Heart left ventricle (tissue), 16 donors: ENCODE data around the gene SIT1. TPM values are rescaled to one million over a fixed set of nuclear protein-coding genes. Genes with fewer than 3 reads are reported as not detected.

ENCODE experiments used
- ATAC-seq, 4 donors: fragments of 200-7000 bp; cut with Tn5 transposase; one replicate each; pipeline ENCODE4 v1.9.1; 2020 to 2022; ENCODE audit warnings: moderate library complexity in 4 of 4, mild to moderate bottlenecking in 3 of 4, moderate number of reproducible peaks in 1 of 4
- DNase-seq, 5 donors: peaks; one replicate each; pipeline ENCODE4 v3.0.0-alpha.2; 2020
- H3K27ac ChIP-seq, 12 donors: fragments of 200-600 bp; sonication (generic) in 4 of 12; one replicate each; pipeline versions ENCODE4 v1.5.0 to v1.8.0; 2016 to 2022; ENCODE audit warnings: mild to moderate bottlenecking in 2 of 12
- H3K27me3 ChIP-seq, 9 donors: fragments of 200-600 bp; sonication (generic) in 2 of 9; one replicate each; pipeline versions ENCODE4 v1.5.1 to v1.8.0; 2016 to 2022; ENCODE audit warnings: mild to moderate bottlenecking in 3 of 9
- H3K36me3 ChIP-seq, 9 donors: fragments of 200-600 bp; sonication (generic) in 2 of 9; one replicate each; pipeline versions ENCODE4 v1.5.0 to v1.8.0; 2018 to 2022; ENCODE audit warnings: mild to moderate bottlenecking in 2 of 9
- H3K4me1 ChIP-seq, 12 donors: fragments of 200-600 bp; sonication (generic) in 4 of 12; one replicate each; pipeline versions ENCODE4 v1.5.0 to v1.8.0; 2016 to 2022; ENCODE audit warnings: mild to moderate bottlenecking in 3 of 12
- H3K4me3 ChIP-seq, 12 donors: fragments of 200-600 bp; sonication (generic) in 4 of 12; one replicate each; pipeline versions ENCODE4 v1.5.0 to v1.8.0; 2017 to 2022; ENCODE audit warnings: mild to moderate bottlenecking in 9 of 12, moderate library complexity in 4 of 12
- H3K9me3 ChIP-seq, 12 donors: fragments of 200-600 bp; sonication (generic) in 4 of 12; one replicate each; pipeline versions ENCODE4 v1.5.0 to v1.8.0; 2016 to 2022; ENCODE audit warnings: mild to moderate bottlenecking in 1 of 12
- CTCF ChIP-seq, 12 donors: fragments of 200-600 bp; sonication (generic) in 4 of 12; IDR thresholded peaks; one replicate each; pipeline versions ENCODE4 v1.5.0 to v1.8.0; 2018 to 2022; ENCODE audit warnings: antibody characterized with exemption in 12 of 12, mild to moderate bottlenecking in 5 of 12
- POLR2A ChIP-seq, 2 donors: fragments of 450-650 bp; IDR thresholded peaks; one replicate each; pipeline ENCODE4 v1.6.1; 2017; ENCODE audit warnings: antibody characterized with exemption in 2 of 2, mild to moderate bottlenecking in 2 of 2, moderate library complexity in 2 of 2
- WGBS, 4 donors: extraction: QIAGEN DNeasy Blood & Tissue Kit in 2 of 4; methylation state at CpG; one replicate each; pipeline versions ENCODE4 v1.1.5 to v1.1.7; 2013 to 2018; 5-methylcytosine and 5-hydroxymethylcytosine counted together
- intact Hi-C, 10 donors: fragments of 100-400 bp; cut with DNase I; formaldehyde crosslinking; loops; one replicate each; pipeline versions ENCODE4 v1.11.1 to v1.14.2; 2022
- polyA plus RNA-seq, 2 donors: library from polyadenylated mRNA; stranded (reverse); fragments of 200-250 nt; gene quantifications; one replicate each; pipeline ENCODE4 v1.2.3, GENCODE V29; 2013
- total RNA-seq, 9 donors: library from RNA; depleted of rRNA in 2 of 9; stranded (reverse); fragments of >200 nt in 2 of 9; fragmentation: NEBNext Ultra II Directional in 3 of 9; extraction: Animal tissue kit (Norgen Biotek cat#: 25700) in 3 of 9; gene quantifications; one replicate each; pipeline versions ENCODE4 v1.1.0 to v1.2.4, GENCODE V29; 2016 to 2023
- donor health status: ischemic (EF 13 %, LVEDD 7.1; RV severe dilation, severe dysfunction).
- donor health status: healthy with polysubstance abuse.
- donor health status: DM: no; HTN: yes; CAD: no.
- donor health status: DM: no; HTN: no; CAD: no.
- donor health status: ischemic (EF 25% LVEDD 6.9; RV normal size, moderate dysfunction).
- donor health status: ischemic (EF 25% LVEDD 5.7; RV mildly dilated, moderate dysfunction).
- donor health status: healthy.
- donor health status: DM: yes; HTN: yes; CAD: no.
- donor health status: ischemic (EF 35%, LVEDD 5.7; RV mildly dilated, moderate dysfunction).
- donor health status: nonischemic (EF 11% LVEDD 7.7; RV severe dilation, severe dysfunction).
- donor health status: DM: yes; HTN: yes; CAD: no.
- donor health status: PGD.
- donor health status: ischemic (EF 29% LVEDD 5.4; RV normal size, mild dysfunction).
- donor health status: nonischemic (EF 23%, LVEDD 6.1; RV moderate dilation, normal function).

SIT1 gene
- total and polyA plus RNA-seq, 11 donors = 0.19 to 4.2 (median 0.51) TPM; not detected in 7

GRCh38 chr9:35656348-35656747 is 5.6 kb upstream of the SIT1 start:
- no peak overlapping the region for H3K4me3 ChIP-seq
- TF ChIP-seq POLR2A (IDR thresholded peaks at IDR 0.05) = no peak
- TF ChIP-seq CTCF (IDR thresholded peaks at IDR 0.05) = no peak
- intact Hi-C loops = loop anchor here in 7 of 10 donors (5.0 to 10.0 kb wide), 10 partner anchors 36 to 228 kb away; partner anchors contain the start of genes FAM221B (in 2 of the 7), GBA2 (in 2 of the 7), RGP1 (in 2 of the 7) and SPAG8 (in 2 of the 7)
- no peaks in the 10 kb centered on the region for H3K27me3 ChIP-seq
- peaks cover 0 to 17% (median 15%) of the 10 kb centered on the region in 9 donors for H3K36me3 ChIP-seq
- H3K4me1 ChIP-seq = peaks cover 0 to 48% (median 24%) of the 10 kb centered on the region in 12 donors
- peak overlapping the region in 2 of 12 donors; percentile 96 to 99 for H3K27ac ChIP-seq
- no peak for DNase-seq
- 84 to 87% (median 85%) methylated on average over 17 of the region's 17 CpGs for WGBS, 4 donors
- no peak for ATAC-seq
- H3K9me3 ChIP-seq = no peaks in the 10 kb centered on the region

- Histone ChIP-seq H3K9me3 (no peaks in the 10 kb centered on the region), H3K4me1 (peaks cover 0 to 42% (median 3%) of the 10 kb centered on the region in 12 donors), H3K36me3 (no peaks in the 10 kb centered on the region), H3K27me3 (no peaks in the 10 kb centered on the region), H3K27ac (no peak overlapping the region), H3K4me3 (no peak overlapping the region)
- DNase-seq (no peak), ATAC-seq (no peak)
- 88 to 94% (median 93%) methylated on average over 2 of the region's 2 CpGs for WGBS, 4 donors
- TF ChIP-seq POLR2A (IDR thresholded peaks at IDR 0.05) = no peak
- no peak for TF ChIP-seq CTCF (IDR thresholded peaks at IDR 0.05)
- intact Hi-C loops = loop anchor here in 5 of 10 donors (10.0 kb wide), 4 partner anchors 49 to 231 kb away; partner anchors contain the start of genes TESK1 (in 2 of the 5), FAM221B (in 1 of the 5), HINT2 (in 1 of the 5) and SPAG8 (in 1 of the 5)
These were observed 2.9 kb upstream of the SIT1 start for GRCh38 chr9:35653611-35654010.

- intact Hi-C loops = loop anchor here in 5 of 10 donors (10.0 kb wide), 4 partner anchors 48 to 232 kb away; partner anchors contain the start of genes TESK1 (in 2 of the 5), FAM221B (in 1 of the 5), HINT2 (in 1 of the 5) and SPAG8 (in 1 of the 5)
- peaks cover 0 to 50% (median 3%) of the 10 kb centered on the region in 12 donors for H3K4me1 ChIP-seq
These were observed 2.1 kb upstream of the SIT1 start for GRCh38 chr9:35652829-35653209.

GRCh38 chr9:35651956-35652828 is 1.5 kb upstream of the SIT1 start:
- TF ChIP-seq CTCF (IDR thresholded peaks at IDR 0.05) = no peak
- no peak for TF ChIP-seq POLR2A (IDR thresholded peaks at IDR 0.05)
- H3K4me3 ChIP-seq = no peak overlapping the region
- ATAC-seq (no peak), DNase-seq (no peak)
- H3K9me3 ChIP-seq = no peaks in the 10 kb centered on the region
- intact Hi-C loops = loop anchor here in 5 of 10 donors (10.0 kb wide), 4 partner anchors 47 to 233 kb away; partner anchors contain the start of genes TESK1 (in 2 of the 5), FAM221B (in 1 of the 5), HINT2 (in 1 of the 5) and SPAG8 (in 1 of the 5)
- peaks cover 0 to 50% (median 6%) of the 10 kb centered on the region in 12 donors for H3K4me1 ChIP-seq
- H3K27me3 ChIP-seq = no peaks in the 10 kb centered on the region
- WGBS, 4 donors = 77 to 86% (median 84%) methylated on average over 7 of the region's 7 CpGs
- no peaks in the 10 kb centered on the region for H3K36me3 ChIP-seq
- peak overlapping the region in 1 of 12 donors; percentile 73 for H3K27ac ChIP-seq

More at GRCh38 chr9:35652829-35653209, 2.1 kb upstream of the SIT1 start:
- DNase-seq (no peak), ATAC-seq (no peak)
- H3K4me3 ChIP-seq = no peak overlapping the region
- TF ChIP-seq POLR2A (IDR thresholded peaks at IDR 0.05) = no peak
- no peaks in the 10 kb centered on the region for H3K9me3 ChIP-seq
- no peaks in the 10 kb centered on the region for H3K36me3 ChIP-seq
- no peaks in the 10 kb centered on the region for H3K27me3 ChIP-seq
- WGBS, 4 donors = 91 to 93% (median 93%) methylated on average over 8 of the region's 8 CpGs
- H3K27ac ChIP-seq = peak overlapping the region in 1 of 12 donors; percentile 73
